Endothelial cell of umbilical vein (primary cell): Measurements from ENCODE around the gene PDE11A. TPM values are rescaled to one million over a fixed set of nuclear protein-coding genes. Genes with fewer than 3 reads are reported as not detected.

ENCODE experiments used
- BruUV-seq: library from RNA; stranded (reverse); fragments of 400-500 nt; replicated peaks from 2 replicates; lab custom pipeline; 2021; lab: Mats Ljungman, UMichigan
- CTCF ChIA-PET: fragments of 300-600, 350-600 bp; sonication (Branson Sonifier 250); formaldehyde crosslinking; loops from one replicate; lab custom pipeline; 2021; ENCODE audit warnings: antibody characterized with exemption, inconsistent platforms; lab: Charles Lee
- POLR2A ChIA-PET: fragments of 300-600, 350-600 bp; sonication (Branson Sonifier 250); formaldehyde crosslinking; loops from one replicate; lab custom pipeline; 2021; ENCODE audit warnings: antibody characterized with exemption, inconsistent platforms; lab: Charles Lee
- DNase-seq: peaks from one replicate; pipeline ENCODE4 v3.0.0-alpha.2; 2011; ENCODE audit warnings: low read depth, low spot score
- FAIRE-seq: peaks from 2 replicates; lab custom pipeline; 2011; peaks lifted over from hg19 to GRCh38; lab: Jason Lieb, UNC
- H2AFZ ChIP-seq: 2 replicates; pipeline ENCODE4 v1.6.0; 2012; ENCODE audit warnings: low read depth, low read length, control low read depth, inconsistent platforms
- H3K27ac ChIP-seq: 2 replicates; pipeline ENCODE4 v1.5.1; 2011; ENCODE audit warnings: low read depth, mild to moderate bottlenecking, control low read depth, low read length, moderate library complexity; ENCODE audit not compliant: insufficient read depth
- H3K27me3 ChIP-seq, 2 experiments: 2 replicates each; pipeline versions ENCODE4 v1.6.0 to v1.6.1; 2011; ENCODE audit warnings: low read length in 2 of 2, mixed read lengths in 1 of 2; ENCODE audit not compliant: control insufficient read depth in 2 of 2, insufficient read depth in 2 of 2
- H3K36me3 ChIP-seq, 2 experiments: 2 replicates in 1 of 2; 3 replicates in 1 of 2; pipeline ENCODE4 v1.5.1; 2011; ENCODE audit warnings: low read length in 2 of 2, mild to moderate bottlenecking in 1 of 2, moderate library complexity in 1 of 2; ENCODE audit not compliant: control insufficient read depth in 2 of 2, insufficient read depth in 2 of 2; ENCODE audit errors: extremely low read depth in 1 of 2
- H3K4me1 ChIP-seq: 3 replicates; pipeline ENCODE4 v1.5.1; 2011; ENCODE audit warnings: mild to moderate bottlenecking, low read length; ENCODE audit not compliant: control insufficient read depth, insufficient read depth; ENCODE audit errors: extremely low read depth
- H3K4me2 ChIP-seq: 2 replicates; pipeline ENCODE4 v1.6.1; 2011; ENCODE audit warnings: low read length, control low read depth, mixed read lengths; ENCODE audit not compliant: insufficient read depth
- H3K4me3 ChIP-seq, 3 experiments: fragments of 200-600 bp in 1 of 3; sonication (generic), shearing (Covaris generic) in 1 of 3; replicated peaks in 1 of 3; 2 replicates each; pipeline ENCODE4 v1.5.1; 2011 to 2016; ENCODE audit warnings: control low read depth in 3 of 3, low read length in 3 of 3, mild to moderate bottlenecking in 2 of 3, inconsistent platforms in 1 of 3, low read depth in 1 of 3, moderate library complexity in 1 of 3; ENCODE audit not compliant: insufficient read depth in 1 of 3
- H3K79me2 ChIP-seq: 2 replicates; pipeline ENCODE4 v1.6.0; 2012; ENCODE audit warnings: low read length, inconsistent platforms; ENCODE audit not compliant: control insufficient read depth, insufficient read depth
- H3K9ac ChIP-seq: replicated peaks from 2 replicates; pipeline ENCODE3; 2011; ENCODE audit warnings: low read length, control low read depth; ENCODE audit not compliant: insufficient read depth; ENCODE audit errors: extremely low read depth
- H3K9me1 ChIP-seq: replicated peaks from 3 replicates; pipeline ENCODE4 v1.6.0; 2011; ENCODE audit warnings: mild to moderate bottlenecking, low read length; ENCODE audit not compliant: control insufficient read depth, insufficient read depth; ENCODE audit errors: extremely low read depth
- H3K9me3 ChIP-seq: replicated peaks from 2 replicates; pipeline ENCODE4 v1.5.1; 2012; ENCODE audit warnings: low read length, inconsistent platforms; ENCODE audit not compliant: control insufficient read depth, insufficient read depth
- H4K20me1 ChIP-seq: replicated peaks from 2 replicates; pipeline ENCODE3; 2011; ENCODE audit warnings: mild to moderate bottlenecking, low read length; ENCODE audit not compliant: control insufficient read depth, insufficient read depth; ENCODE audit errors: extremely low read depth
- FOS ChIP-seq: IDR thresholded peaks from 2 replicates; pipeline ENCODE4 v1.6.1; 2011; ENCODE audit warnings: mild to moderate bottlenecking, low read length, moderate library complexity, borderline replicate concordance; ENCODE audit not compliant: insufficient read depth
- JUN ChIP-seq: IDR thresholded peaks from 2 replicates; pipeline ENCODE4 v1.6.1; 2011; ENCODE audit warnings: borderline replicate concordance, low read depth; ENCODE audit not compliant: insufficient read length, insufficient read depth
- MAX ChIP-seq: IDR thresholded peaks from 2 replicates; pipeline ENCODE4 v1.6.1; 2011; ENCODE audit not compliant: insufficient read depth, insufficient read length
- MYC ChIP-seq: IDR thresholded peaks from one replicate; pipeline ENCODE4 v1.6.1; 2011; ENCODE audit warnings: mild to moderate bottlenecking, low read depth, low read length
- POLR2A ChIP-seq: IDR thresholded peaks from 2 replicates; pipeline ENCODE4 v1.6.1; 2012; ENCODE audit warnings: low read depth, mild to moderate bottlenecking, control low read depth, low read length
- dilution Hi-C: fragments of 300-500 bp; cut with MboI; formaldehyde crosslinking; loops from one replicate; pipeline ENCODE4 v1.15.0; 2019; ENCODE audit warnings: low sequenced_read_pairs; ENCODE audit not compliant: extremely low pct_ligation_motif_present
- intact Hi-C: fragments of 100-400 bp; cut with micrococcal nuclease; formaldehyde crosslinking; loops from one replicate; pipeline ENCODE4 v1.10.0; 2022
- polyA plus RNA-seq, 4 experiments: library from polyadenylated mRNA; depleted of rRNA in 3 of 4; stranded (reverse) in 3 of 4; unstranded in 1 of 4; fragments of >200 nt; gene quantifications; 2 replicates each; pipeline versions ENCODE4 v1.2.1 to v1.2.3, GENCODE V29; 2011 to 2012; ENCODE audit warnings: missing spikeins in 1 of 4
- total RNA-seq: library from RNA; stranded (reverse); gene quantifications from 2 replicates; pipeline ENCODE4 v1.2.3, GENCODE V29; 2021
- TF ChIP-seq, protein P1 (sequence below), 2 donors: IDR thresholded peaks; 1 replicate in 1 of 2; 2 replicates in 1 of 2; pipeline ENCODE4 v1.5.1; 2011; ENCODE audit warnings: low read length in 2 of 2, mild to moderate bottlenecking in 2 of 2, moderate library complexity in 2 of 2, control low read depth in 1 of 2, inconsistent platforms in 1 of 2, low read depth in 1 of 2; ENCODE audit not compliant: insufficient read depth in 1 of 2; ENCODE audit errors: extremely low read depth in 1 of 2

The PDE11A gene
- total and polyA plus RNA-seq, 2 donors (not counting 3 experiments of a cell fraction or from before 2014, with no cell fraction given): 0.07 to 0.51 TPM

- no peaks in the 10 kb centered on the region for H3K9me1 ChIP-seq
- H3K9ac ChIP-seq: no peak overlapping the region
- no peaks in the 10 kb centered on the region for H4K20me1 ChIP-seq
- peak; percentile 68 for FAIRE-seq
- no peaks in the 10 kb centered on the region for H3K27me3 ChIP-seq
- TF ChIP-seq MYC (no peak), MAX (no peak), POLR2A (no peak), JUN (no peak), FOS (peak; percentile 24)
- no peak overlapping the region for H3K4me2 ChIP-seq
- no peaks in the 10 kb centered on the region for H3K79me2 ChIP-seq
- peaks cover 11% of the 10 kb centered on the region for H3K4me1 ChIP-seq
- no TSS peak for BruUV-seq
- no peaks in the 10 kb centered on the region for H3K9me3 ChIP-seq
- no peak overlapping the region for H3K4me3 ChIP-seq
- DNase-seq: peak; percentile 29
- ChIA-PET CTCF (interaction anchor here (2.2 kb wide), 1 partner anchor 21 kb away, joined by 7 read pairs; no protein-coding TSS in a partner anchor), POLR2A (interaction anchor here (0.6 kb wide), 1 partner anchor 331 kb away, joined by 5 read pairs; no protein-coding TSS in a partner anchor)
- no peak overlapping the region for H3K27ac ChIP-seq
- no peaks in the 10 kb centered on the region for H3K36me3 ChIP-seq
- dilution Hi-C loops (no loop called here), intact Hi-C loops (no loop called here)
- peak overlapping the region; percentile 53 for H2AFZ ChIP-seq
Observed at GRCh38 chr2:177625744-177626650, 446.6 kb downstream of the PDE11A start.

GRCh38 chr2:177622521-177622920 is 450.1 kb downstream of the PDE11A start:
- FAIRE-seq (no peak), DNase-seq (no peak)
- ChIA-PET POLR2A (no interaction called here), CTCF (interaction anchor here (2.1 kb wide), 1 partner anchor 18 kb away, joined by 6 read pairs; no protein-coding TSS in a partner anchor)
- dilution Hi-C loops (no loop called here), intact Hi-C loops (no loop called here)
- no peak overlapping the region for H3K4me3 ChIP-seq
- peaks cover 11% of the 10 kb centered on the region for H3K4me1 ChIP-seq
- no peaks in the 10 kb centered on the region for H4K20me1 ChIP-seq
- no peak for TF ChIP-seq MAX
- TF ChIP-seq, protein P1, sequence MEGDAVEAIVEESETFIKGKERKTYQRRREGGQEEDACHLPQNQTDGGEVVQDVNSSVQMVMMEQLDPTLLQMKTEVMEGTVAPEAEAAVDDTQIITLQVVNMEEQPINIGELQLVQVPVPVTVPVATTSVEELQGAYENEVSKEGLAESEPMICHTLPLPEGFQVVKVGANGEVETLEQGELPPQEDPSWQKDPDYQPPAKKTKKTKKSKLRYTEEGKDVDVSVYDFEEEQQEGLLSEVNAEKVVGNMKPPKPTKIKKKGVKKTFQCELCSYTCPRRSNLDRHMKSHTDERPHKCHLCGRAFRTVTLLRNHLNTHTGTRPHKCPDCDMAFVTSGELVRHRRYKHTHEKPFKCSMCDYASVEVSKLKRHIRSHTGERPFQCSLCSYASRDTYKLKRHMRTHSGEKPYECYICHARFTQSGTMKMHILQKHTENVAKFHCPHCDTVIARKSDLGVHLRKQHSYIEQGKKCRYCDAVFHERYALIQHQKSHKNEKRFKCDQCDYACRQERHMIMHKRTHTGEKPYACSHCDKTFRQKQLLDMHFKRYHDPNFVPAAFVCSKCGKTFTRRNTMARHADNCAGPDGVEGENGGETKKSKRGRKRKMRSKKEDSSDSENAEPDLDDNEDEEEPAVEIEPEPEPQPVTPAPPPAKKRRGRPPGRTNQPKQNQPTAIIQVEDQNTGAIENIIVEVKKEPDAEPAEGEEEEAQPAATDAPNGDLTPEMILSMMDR (IDR thresholded peaks at IDR 0.05; ENCODE audit: extremely low read depth in 1 of 2, insufficient read depth in 1 of 2, low read depth in 1 of 2, low read length in 2 of 2): peak in 1 of 2 donors; percentile 50
- peak overlapping the region; percentile 32 for H2AFZ ChIP-seq
- no peaks in the 10 kb centered on the region for H3K36me3 ChIP-seq
- H3K9ac ChIP-seq: no peak overlapping the region
- no peaks in the 10 kb centered on the region for H3K9me3 ChIP-seq
- no peaks in the 10 kb centered on the region for H3K9me1 ChIP-seq
- no peaks in the 10 kb centered on the region for H3K27me3 ChIP-seq
- H3K4me2 ChIP-seq: no peak overlapping the region
- no TSS peak for BruUV-seq
- H3K27ac ChIP-seq: no peak overlapping the region
- H3K79me2 ChIP-seq: no peaks in the 10 kb centered on the region
